GM15510 (cell line): ENCODE data around the gene PRSS2.

Experiments
- POLR2A ChIP-seq: IDR thresholded peaks from 3 replicates; pipeline ENCODE4 v1.6.1; 2011; ENCODE audit warnings: borderline replicate concordance; ENCODE audit not compliant: insufficient read length; ENCODE audit errors: extremely low read depth

The PRSS2 gene

DNA sequence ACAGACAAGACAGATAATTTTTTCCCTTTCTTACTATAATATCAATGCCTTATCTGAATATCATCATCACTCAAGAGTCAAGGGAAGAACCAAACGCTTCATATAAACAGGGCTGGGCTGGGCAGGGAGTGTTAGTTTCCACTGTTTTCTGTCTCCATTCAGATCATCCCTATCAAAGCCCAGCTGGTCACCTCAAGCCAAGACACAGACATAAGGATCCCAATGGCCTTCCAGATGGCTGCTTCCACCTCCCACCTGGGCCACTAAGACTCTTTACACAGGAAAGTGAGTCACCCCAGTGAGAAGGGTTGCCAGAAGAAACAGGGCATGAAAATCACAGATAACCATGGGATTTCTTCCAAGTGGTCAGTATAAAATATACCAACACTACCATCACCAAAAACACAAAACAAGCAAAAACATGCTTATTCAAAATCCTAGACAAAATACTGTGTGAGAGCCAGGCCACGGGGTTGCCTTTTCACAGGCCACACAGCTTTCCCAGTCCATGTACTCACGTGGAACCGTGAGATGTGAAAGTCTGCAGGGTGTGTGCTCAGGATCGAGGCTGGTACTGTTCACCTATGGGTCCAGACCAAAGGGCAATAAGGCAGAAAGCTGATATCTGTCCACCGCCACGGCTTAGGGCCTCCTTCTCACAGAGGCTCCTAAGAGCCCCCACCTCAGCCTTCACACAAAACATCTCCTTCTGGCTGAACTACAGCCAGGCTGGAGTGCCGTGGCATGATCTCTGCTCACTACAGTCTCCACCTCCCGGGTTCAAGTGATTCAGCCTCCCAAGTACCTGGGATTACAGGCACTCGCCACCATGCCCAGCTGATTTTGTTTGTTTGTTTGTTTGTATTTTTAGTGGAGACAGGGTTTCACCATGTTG is 15.8 kb upstream of the PRSS2 start:
- no peak for TF ChIP-seq POLR2A

DNA sequence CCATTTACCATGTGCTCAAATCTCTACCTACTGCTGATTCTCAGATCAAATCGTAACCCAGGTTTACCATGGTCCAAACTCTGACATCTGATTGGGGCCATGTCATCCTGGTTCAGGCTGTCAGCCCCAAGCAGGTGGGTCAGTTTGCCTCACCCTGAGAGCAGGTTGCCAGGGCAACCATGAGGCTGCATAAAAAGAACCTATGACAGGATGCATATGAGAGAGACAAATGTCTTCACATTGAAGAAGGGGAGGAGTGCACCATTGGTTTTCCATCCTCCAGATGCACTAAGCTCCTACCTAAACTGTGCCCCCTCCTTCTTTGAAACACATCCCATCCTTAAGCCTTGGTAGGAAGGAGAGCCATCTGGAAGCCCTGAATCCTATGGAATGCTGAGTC is 11.3 kb upstream of the PRSS2 start:
- TF ChIP-seq POLR2A: no peak

DNA sequence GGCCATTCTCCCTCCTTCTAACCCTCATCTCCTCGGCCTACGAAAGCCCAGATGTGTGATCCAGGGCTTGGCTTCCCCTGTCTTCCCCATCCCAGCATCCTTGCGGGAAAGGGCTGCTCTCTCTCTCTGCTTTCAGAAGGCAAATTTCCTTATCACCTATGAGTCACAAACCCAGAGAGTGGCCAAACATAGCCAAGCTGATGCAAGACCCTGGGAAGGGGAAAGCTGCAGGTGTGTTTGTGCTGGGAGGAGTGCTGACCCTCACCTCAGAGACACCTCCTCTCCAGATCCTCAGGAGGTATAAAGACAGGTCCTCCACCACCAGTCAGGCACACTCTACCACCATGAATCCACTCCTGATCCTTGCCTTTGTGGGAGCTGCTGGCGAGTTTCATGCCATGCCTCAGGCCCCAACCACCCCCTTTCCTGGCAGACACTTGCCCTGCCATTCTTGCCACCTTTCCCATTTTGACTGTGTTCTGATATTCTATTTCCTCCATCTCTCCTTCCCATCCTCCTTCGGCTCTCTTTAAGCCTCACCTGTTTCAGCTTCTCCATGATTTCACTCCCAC is 10.6 kb upstream of the PRSS2 start:
- no peak for TF ChIP-seq POLR2A

DNA sequence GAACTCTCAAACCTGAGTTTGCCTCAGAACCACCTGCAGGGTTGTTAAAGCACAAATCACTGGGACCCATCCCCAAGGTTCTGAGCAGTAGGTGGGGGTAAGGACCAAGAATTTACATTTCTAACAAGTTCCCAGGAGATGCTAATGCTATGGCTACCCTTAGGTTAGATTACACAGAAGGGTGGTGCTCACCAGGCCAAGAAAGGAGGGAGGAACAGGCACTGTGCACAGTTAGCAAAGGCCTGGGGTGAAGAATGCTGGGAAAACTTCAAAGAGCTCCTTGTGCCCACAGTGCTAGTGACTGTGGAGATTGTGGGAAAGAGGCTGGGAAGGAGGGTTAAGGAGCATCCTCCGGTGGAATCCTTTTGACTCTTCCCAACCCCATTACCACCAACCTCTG is 8.7 kb upstream of the PRSS2 start:
- TF ChIP-seq POLR2A: no peak

DNA sequence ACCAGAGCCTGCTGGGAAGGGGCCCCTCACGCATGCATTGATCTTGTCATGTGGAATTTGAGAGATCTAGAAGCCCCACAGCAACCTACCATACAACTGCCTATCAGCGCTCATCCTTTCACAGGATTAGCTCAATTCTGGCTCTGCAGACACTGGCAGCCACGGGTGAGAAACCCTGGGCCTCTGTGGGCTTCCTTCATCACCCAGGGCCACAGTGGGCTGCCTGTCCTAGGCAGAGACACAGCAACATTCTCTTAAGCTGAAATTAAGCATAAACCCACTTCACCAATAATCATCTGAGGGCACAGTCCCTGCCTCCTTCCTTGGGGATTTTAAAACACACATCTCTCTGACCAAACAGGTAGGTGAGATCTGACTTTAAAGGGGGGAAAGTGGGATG is 3.3 kb upstream of the PRSS2 start:
- no peak for TF ChIP-seq POLR2A

DNA sequence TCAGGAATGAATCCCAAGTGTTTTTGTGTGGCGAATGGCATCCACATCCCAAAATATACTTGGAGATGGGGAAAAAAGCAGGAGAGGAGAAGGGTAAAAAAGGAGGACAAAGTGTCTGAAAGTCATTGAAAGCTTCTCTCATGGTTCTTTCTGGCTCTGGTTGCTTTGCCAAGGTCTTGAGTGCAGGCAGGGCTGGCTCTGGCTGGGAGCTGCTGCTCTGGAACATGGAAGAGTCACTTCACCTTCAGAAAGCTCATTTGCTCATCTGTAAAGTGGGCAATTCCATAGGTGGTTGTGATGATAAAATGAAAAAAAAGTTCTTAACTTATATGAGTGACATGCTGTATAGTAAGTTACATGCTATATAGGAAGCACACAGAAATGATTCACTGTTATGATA is 2.9 kb upstream of the PRSS2 start:
- no peak for TF ChIP-seq POLR2A

DNA sequence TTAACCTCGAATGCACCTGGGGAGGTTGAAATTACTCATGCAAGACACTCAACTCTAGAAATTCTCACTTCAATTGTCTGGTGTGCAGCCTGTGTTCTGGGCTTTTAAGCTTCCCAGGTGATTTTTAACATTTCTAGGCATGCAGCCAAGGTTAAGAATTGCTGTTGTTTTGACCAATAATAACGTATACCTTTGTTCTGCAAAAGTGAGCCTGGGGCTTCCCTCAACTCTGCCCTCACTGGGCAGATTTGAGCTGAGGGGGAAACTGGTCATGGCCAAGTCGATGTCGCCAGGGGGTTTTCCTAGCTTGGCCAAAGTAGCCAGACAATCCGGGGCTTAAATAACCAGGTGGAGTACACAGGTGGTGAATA is 568 bp downstream of the PRSS2 start:
- no peak for TF ChIP-seq POLR2A

DNA sequence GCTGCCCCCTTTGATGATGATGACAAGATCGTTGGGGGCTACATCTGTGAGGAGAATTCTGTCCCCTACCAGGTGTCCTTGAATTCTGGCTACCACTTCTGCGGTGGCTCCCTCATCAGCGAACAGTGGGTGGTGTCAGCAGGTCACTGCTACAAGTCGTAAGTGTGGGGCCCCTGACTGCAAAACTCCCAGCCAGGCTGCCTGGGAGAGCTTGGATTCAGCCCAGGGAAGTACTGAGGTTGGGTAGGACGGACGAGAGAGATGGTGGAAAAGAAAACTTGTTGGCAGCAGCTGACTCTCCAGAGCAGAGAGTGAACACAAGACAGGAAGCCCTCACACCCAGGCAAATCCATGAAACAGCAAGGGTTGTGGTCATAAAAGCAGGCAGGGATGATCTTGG is 1.3 kb downstream of the PRSS2 start:
- no peak for TF ChIP-seq POLR2A

DNA sequence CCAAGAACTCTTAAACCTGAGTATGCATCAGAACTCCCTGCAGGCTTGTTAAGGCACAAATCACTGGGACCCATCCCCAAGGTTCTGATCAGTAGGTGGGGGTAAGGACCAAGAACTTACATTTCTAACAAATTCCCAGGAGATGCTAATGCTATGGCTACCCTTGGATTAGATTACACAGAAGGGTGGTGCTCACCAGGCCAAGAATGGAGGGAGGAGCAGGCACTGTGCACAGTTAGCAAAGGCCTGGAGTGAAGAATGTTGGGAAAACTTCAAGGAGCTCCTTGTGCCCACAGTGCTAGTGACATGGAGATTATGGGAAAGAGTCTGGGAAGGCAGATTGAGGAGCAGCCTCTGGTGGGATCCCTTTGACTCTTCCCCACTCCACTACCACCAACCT is 1.9 kb downstream of the PRSS2 start:
- no peak for TF ChIP-seq POLR2A

DNA sequence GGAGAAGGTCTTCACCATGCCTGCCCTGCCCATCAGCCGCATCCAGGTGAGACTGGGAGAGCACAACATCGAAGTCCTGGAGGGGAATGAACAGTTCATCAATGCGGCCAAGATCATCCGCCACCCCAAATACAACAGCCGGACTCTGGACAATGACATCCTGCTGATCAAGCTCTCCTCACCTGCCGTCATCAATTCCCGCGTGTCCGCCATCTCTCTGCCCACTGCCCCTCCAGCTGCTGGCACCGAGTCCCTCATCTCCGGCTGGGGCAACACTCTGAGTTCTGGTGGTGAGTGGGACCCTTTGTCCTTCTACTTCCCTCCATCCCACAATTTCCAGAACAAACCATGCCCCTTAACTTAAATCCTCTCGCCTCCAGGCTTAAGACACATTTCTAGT is 2.5 kb downstream of the PRSS2 start:
- TF ChIP-seq POLR2A: no peak

DNA sequence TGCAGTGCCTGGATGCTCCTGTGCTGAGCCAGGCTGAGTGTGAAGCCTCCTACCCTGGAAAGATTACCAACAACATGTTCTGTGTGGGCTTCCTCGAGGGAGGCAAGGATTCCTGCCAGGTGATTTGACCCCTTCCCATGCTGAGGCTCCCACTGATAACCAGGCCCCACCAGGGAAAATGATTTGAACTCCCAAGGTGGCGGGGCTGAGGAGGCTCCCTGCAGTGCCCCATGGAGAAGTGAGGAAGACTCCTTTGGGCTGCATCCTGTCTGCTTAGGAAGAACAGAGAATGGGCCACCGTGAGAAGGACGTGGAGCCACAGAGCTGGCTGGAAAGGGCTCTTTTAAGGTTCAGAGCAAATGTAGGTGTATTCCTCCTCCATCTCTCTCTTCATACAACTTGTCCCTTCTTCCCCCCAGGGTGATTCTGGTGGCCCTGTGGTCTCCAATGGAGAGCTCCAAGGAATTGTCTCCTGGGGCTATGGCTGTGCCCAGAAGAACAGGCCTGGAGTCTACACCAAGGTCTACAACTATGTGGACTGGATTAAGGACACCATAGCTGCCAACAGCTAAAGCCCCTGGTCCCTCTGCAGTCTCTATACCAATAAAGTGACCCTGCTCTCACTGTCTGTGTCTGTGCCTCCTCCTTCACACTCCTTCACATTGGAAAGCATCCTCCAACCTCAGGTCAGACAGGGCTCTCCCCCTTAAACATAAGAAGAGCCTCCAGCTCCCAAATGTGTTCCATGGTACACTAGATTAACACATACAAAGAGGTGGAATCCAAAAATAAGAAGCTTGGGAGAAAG is 3.4 kb downstream of the PRSS2 start:
- no peak for TF ChIP-seq POLR2A

DNA sequence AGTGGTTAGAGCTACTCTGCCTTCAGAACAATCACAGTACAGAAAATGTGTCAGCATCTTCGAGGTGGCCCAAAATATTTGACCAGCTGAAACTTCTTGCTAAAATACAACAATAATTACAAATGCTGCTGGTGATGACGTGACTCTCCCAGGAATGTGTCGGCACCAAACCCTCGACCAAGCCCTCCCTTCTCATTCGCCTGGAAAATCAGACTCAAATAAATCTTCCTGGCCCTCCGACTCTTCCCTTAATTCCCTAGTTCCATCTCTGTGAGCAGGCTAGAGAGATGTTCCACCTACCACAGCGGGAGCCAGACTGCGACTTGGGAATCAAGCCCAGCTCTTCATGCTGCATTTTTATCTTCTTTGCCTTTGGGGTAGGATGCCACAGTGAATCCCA is 4.1 kb downstream of the PRSS2 start:
- TF ChIP-seq POLR2A: no peak

DNA sequence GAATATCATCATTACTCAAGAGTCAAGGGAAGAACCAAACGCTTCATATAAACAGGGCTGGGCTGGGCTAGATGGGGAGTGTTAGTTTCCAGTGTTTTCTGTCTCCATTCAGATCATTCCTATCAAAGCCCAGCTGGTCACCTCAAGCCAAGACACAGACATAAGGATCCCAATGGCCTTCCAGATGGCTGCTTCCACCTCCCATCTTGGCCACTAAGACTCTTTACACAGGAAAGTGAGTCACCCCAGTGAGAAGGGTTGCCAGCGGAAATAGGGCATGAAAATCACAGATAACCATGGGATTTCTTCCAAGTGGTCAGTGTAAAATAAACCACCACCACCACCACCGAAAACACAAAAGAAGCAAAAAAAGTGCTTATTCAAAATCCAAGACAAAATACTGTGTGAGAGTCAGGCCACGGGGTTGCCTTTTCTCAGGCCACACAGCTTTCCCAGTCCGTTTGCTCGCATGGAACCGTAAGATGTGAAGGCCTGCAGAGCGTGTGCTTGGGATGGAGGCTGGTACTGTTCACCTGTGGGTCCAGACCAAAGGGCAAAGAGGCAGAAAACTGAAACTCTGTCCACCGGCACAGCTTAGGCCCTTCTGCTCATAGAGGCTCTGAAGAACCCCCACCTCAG is 5.6 kb downstream of the PRSS2 start:
- no peak for TF ChIP-seq POLR2A

DNA sequence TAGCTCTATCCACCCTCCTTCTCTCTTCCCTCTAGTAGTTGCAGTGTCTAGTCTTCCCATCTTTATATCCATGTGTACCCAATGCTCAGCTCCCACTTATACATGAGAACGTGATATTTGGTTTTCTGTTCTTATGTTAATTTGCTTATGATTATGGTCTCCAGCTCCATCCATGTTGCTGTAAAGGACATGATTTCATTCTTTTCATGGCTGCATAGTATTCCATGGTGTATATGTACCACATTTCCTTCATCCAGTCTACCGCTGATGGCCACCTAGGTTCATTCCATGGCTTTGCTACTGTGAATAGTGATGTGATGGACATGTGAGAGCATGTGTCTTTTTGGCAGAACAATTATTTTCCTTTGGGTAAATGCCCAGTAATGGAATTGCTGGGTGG is 6.5 kb downstream of the PRSS2 start:
- TF ChIP-seq POLR2A: no peak
